GM21786 (cell line): Measurements from ENCODE around the gene HECTD2.
"Not testable (repeated sequence)": the region's sequence is repeated elsewhere in the genome, so short reads cannot be mapped to it uniquely, and the experiment has no call there.

ENCODE experiments used
- ATAC-seq: cut with Tn5 transposase; IDR thresholded peaks from one replicate; pipeline ENCODE4 v1.9.1; 2021; ENCODE audit not compliant: unreplicated experiment

HECTD2 gene

GRCh38 chr10:91536733-91537132 is 126.6 kb downstream of the HECTD2 start:
- no peak for ATAC-seq

- ATAC-seq = no peak
Measured at GRCh38 chr10:91537614-91538383, 127.7 kb downstream of the HECTD2 start.

- ATAC-seq = no peak
Measured at GRCh38 chr10:91539930-91540329, 129.8 kb downstream of the HECTD2 start.

GRCh38 chr10:91540733-91541132 is 130.6 kb downstream of the HECTD2 start:
- ATAC-seq = no peak

GRCh38 chr10:91541481-91541880 is 131.3 kb downstream of the HECTD2 start:
- ATAC-seq = no peak

- no peak for ATAC-seq
Measured at GRCh38 chr10:91545384-91545783, 135.2 kb downstream of the HECTD2 start.

GRCh38 chr10:91545838-91546237 is 135.7 kb downstream of the HECTD2 start:
- no peak for ATAC-seq

- ATAC-seq = no peak
Measured at GRCh38 chr10:91549262-91549661, 139.1 kb downstream of the HECTD2 start.

GRCh38 chr10:91550021-91550420 is 139.9 kb downstream of the HECTD2 start:
- no peak for ATAC-seq

- no peak for ATAC-seq
Measured at GRCh38 chr10:91551856-91552255, 141.7 kb downstream of the HECTD2 start.

GRCh38 chr10:91552274-91553095 is 142.3 kb downstream of the HECTD2 start:
- ATAC-seq = no peak

GRCh38 chr10:91555455-91555854 is 145.3 kb downstream of the HECTD2 start:
- no peak for ATAC-seq

- ATAC-seq = no peak
Measured at GRCh38 chr10:91556691-91557566, 146.8 kb downstream of the HECTD2 start.

GRCh38 chr10:91557651-91558111 is 147.5 kb downstream of the HECTD2 start:
- ATAC-seq = no peak

- ATAC-seq = no peak
Measured at GRCh38 chr10:91558473-91558872, 148.3 kb downstream of the HECTD2 start.

- ATAC-seq = no peak
Measured at GRCh38 chr10:91559169-91559568, 149.0 kb downstream of the HECTD2 start.

- ATAC-seq = no peak
Measured at GRCh38 chr10:91559750-91560149, 149.6 kb downstream of the HECTD2 start.

- not testable (repeated sequence) for ATAC-seq
Measured at GRCh38 chr10:91560827-91561226, 150.7 kb downstream of the HECTD2 start.

GRCh38 chr10:91562839-91563581 is 152.9 kb downstream of the HECTD2 start:
- no peak for ATAC-seq

- no peak for ATAC-seq
Measured at GRCh38 chr10:91564026-91564425, 153.9 kb downstream of the HECTD2 start.
